ENCODE results near the gene TEF.
"Not testable (repeated sequence)": the region's sequence is repeated elsewhere in the genome, so short reads cannot be mapped to it uniquely, and the experiment has no call there.

TEF gene

GRCh38 chr22:41429951-41430332 lies 48.2 kb downstream of the TEF start:
- DNase-seq = no peak

GRCh38 chr22:41431656-41432055 lies 49.9 kb downstream of the TEF start:
- no peak for DNase-seq

GRCh38 chr22:41433480-41433879 lies 51.7 kb downstream of the TEF start:
- not testable (repeated sequence) for DNase-seq

GRCh38 chr22:41434361-41435003 lies 52.7 kb downstream of the TEF start:
- not testable (repeated sequence) for DNase-seq

- DNase-seq = no peak
These were observed 53.8 kb downstream of the TEF start for GRCh38 chr22:41435560-41435959.

- no peak for DNase-seq
These were observed 54.8 kb downstream of the TEF start for GRCh38 chr22:41436322-41437113.

GRCh38 chr22:41437198-41437597 lies 55.5 kb downstream of the TEF start:
- DNase-seq = no peak

- not testable (repeated sequence) for DNase-seq
These were observed 58.8 kb downstream of the TEF start for GRCh38 chr22:41440511-41440910.

- DNase-seq = no peak
These were observed 60.6 kb downstream of the TEF start for GRCh38 chr22:41442240-41442792.

GRCh38 chr22:41444360-41445128 lies 62.8 kb downstream of the TEF start:
- DNase-seq = peak; percentile 91

- DNase-seq = peak; percentile 50
These were observed 63.7 kb downstream of the TEF start for GRCh38 chr22:41445129-41446056.

GRCh38 chr22:41446057-41446501 lies 64.3 kb downstream of the TEF start:
- DNase-seq = peak; percentile 25

GRCh38 chr22:41446639-41447434 lies 65.1 kb downstream of the TEF start, which contains the start of gene TOB2:
TOB2 (minus strand) TSS chr22:41446801; CDS start chr22:41437345, 9,456 bp downstream.
- peak; percentile 96 for DNase-seq

GRCh38 chr22:41447435-41448188 lies 65.9 kb downstream of the TEF start:
- DNase-seq = peak; percentile 76

- peak; percentile 93 for DNase-seq
These were observed 66.6 kb downstream of the TEF start for GRCh38 chr22:41448189-41448808.
